NB4 (cell line): Measurements from ENCODE around the gene DYNLT2B.

ENCODE experiments used
- DNase-seq: peaks from one replicate; pipeline ENCODE4 v3.0.0; 2010; ENCODE audit warnings: low read depth
- H3K4me3 ChIP-seq: one replicate; pipeline ENCODE4 v1.5.1; 2011; ENCODE audit warnings: mild to moderate bottlenecking, low read depth, low read length, moderate library complexity
- MYC ChIP-seq: IDR thresholded peaks from 2 replicates; pipeline ENCODE4 v1.6.1; 2011; ENCODE audit warnings: low read depth, low read length
- POLR2A ChIP-seq: IDR thresholded peaks from 2 replicates; pipeline ENCODE4 v1.6.1; 2011; ENCODE audit warnings: mild to moderate bottlenecking; ENCODE audit not compliant: insufficient read length; ENCODE audit errors: extremely low read depth
- TF ChIP-seq, protein P1 (sequence below): IDR thresholded peaks from one replicate; pipeline ENCODE4 v1.5.1; 2012; ENCODE audit warnings: low read depth, low read length
- TF ChIP-seq, protein P2 (sequence below): IDR thresholded peaks from 2 replicates; pipeline ENCODE4 v1.6.1; 2011; ENCODE audit warnings: low read depth, low read length

Gene DYNLT2B

DNA sequence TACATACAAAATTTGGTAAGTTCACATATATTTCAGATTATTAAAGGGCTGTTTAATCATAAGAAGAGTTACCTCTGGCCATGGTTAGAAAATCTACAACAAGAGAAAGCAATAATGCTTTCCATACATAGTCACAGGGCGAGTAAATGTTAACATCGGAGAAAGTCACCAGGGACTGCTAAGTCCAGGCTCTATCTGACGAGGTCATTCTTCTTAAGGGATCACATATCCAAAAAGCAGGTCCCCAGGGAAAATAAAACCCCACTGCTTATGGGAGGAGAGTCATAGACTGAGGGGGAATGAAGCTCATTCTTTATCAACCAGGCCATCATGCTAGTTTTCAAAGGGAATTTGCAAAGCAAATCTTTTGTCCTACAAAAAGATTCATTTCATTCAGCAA is 33.6 kb downstream of the DYNLT2B start:
- TF ChIP-seq, protein P1, sequence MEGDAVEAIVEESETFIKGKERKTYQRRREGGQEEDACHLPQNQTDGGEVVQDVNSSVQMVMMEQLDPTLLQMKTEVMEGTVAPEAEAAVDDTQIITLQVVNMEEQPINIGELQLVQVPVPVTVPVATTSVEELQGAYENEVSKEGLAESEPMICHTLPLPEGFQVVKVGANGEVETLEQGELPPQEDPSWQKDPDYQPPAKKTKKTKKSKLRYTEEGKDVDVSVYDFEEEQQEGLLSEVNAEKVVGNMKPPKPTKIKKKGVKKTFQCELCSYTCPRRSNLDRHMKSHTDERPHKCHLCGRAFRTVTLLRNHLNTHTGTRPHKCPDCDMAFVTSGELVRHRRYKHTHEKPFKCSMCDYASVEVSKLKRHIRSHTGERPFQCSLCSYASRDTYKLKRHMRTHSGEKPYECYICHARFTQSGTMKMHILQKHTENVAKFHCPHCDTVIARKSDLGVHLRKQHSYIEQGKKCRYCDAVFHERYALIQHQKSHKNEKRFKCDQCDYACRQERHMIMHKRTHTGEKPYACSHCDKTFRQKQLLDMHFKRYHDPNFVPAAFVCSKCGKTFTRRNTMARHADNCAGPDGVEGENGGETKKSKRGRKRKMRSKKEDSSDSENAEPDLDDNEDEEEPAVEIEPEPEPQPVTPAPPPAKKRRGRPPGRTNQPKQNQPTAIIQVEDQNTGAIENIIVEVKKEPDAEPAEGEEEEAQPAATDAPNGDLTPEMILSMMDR: no peak
- TF ChIP-seq, protein P2, sequence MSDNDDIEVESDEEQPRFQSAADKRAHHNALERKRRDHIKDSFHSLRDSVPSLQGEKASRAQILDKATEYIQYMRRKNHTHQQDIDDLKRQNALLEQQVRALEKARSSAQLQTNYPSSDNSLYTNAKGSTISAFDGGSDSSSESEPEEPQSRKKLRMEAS: no peak
- TF ChIP-seq POLR2A (no peak), MYC (no peak)
- no peak for DNase-seq
- no peak overlapping the region for H3K4me3 ChIP-seq

DNA sequence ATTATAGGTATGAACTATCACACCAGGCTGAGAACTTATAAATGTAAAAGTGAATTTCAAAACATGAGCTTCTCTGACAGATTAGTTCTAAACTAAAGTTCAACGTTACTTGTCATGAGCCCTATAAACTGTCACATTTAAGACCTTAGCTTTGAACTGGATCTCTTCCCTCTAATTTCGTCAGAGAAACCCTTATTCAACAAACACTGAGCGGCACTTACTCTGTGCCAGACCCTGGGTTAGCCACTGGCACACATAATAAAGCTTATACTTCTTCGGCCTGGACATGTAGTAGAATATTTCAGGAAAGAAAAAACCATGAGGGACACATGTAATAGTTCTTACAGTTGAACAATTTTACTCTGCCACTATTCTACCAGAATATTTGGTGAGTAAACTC is 36.1 kb downstream of the DYNLT2B start:
- TF ChIP-seq, protein P1: no peak
- no peak for TF ChIP-seq POLR2A
- no peak overlapping the region for H3K4me3 ChIP-seq
- no peak for DNase-seq

DNA sequence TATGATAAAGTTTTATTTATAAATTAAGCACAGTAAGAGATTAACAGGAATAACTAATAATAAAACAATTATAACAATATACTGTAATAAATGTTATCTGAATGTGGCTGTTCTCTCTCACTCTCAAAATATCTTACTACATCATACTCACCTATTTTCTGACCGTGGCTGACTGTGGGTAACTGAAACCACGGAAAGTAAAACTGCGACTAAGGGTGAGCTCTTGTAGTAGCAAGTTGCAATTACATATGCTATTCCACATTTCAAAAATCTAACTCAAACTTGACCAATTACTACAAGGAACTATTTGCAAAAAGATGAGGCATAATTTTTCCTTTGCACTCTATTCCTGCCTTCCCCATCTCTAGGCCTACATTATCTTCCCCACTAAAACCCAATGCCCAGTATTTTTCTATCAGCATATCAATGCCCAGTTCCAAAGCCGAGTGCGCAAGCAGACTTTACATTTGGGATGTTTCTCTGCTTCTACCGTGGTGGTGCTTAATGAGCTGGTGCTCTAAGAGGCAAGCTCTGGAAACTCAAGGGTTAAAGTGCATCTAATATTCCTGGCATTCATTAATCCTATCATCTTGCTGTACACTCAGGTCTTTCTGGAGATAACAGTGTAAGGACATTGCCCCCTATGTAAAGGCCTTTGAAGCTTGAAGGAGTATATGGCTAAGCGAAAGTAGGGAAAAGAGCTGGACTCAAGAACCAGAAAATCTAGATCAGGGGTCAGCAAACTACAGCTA is 37.2 kb downstream of the DYNLT2B start:
- no peak for DNase-seq
- TF ChIP-seq, protein P1: no peak
- TF ChIP-seq POLR2A (no peak), MYC (no peak)
- TF ChIP-seq, protein P2: no peak
- H3K4me3 ChIP-seq: no peak overlapping the region

DNA sequence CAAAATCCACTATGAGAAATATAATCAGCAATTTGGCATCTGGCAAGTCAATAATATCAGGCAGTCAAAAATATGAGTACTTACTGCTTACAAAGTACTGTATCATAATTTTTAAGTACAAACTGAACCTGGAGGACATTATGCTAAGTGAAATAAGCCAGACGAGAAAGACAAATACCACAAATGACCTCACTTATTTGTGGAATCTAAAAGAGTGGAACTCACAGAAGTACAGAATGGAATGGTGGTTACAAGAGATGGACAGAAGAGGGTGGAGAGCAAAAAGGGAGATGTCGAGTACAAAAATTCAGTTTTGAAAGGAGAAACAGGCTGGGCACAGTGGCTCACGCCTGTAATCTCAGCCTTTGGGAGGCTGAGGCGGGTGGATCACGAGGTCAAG is 42.9 kb downstream of the DYNLT2B start:
- no peak overlapping the region for H3K4me3 ChIP-seq

DNA sequence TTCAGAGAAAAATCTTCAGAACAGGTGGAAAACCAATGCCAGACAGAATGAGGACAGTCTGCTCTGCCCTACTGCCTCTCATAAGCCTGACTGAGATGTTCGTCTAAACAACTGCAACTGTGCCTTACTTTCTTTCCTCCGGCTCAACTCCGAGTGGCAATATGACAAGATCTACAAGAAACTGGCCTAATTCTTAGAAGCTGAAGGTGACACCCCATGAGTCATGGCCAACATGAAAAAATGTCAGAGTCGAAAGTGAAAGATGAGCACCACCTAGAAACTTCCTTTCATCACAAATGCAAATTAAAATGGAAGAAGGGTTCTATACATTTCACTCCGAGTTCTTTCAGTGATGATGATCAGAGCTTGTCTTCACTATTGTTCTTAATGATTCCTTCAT is 43.5 kb downstream of the DYNLT2B start:
- no peak for DNase-seq
- no peak overlapping the region for H3K4me3 ChIP-seq
- TF ChIP-seq, protein P2: no peak
- TF ChIP-seq MYC (no peak), POLR2A (no peak)
- TF ChIP-seq, protein P1: no peak

More for the DNA sequence above, 42.9 kb downstream of the DYNLT2B start:
- TF ChIP-seq POLR2A (no peak), MYC (no peak)
- TF ChIP-seq, protein P1: no peak
- TF ChIP-seq, protein P2: no peak
- DNase-seq: no peak

DNA sequence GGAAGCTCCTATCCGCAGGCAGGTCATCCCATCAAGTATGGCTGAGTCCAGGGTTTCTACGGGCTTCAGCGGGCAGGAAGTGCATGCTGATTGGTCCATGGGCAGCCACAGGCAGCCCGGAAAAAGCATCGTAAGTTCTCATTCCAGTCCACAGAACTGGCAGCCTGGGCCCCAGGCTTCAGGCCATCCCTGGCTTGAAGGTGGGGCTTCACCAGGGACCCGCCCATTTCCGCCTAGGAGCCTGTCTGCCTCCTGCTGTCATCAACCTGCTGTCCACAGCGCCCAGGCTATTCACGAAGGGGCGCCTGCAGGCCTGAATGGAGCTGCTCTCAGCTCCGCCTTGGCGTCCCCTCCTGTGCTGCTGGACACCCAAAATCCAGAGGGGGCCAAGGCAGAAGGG is 44.4 kb downstream of the DYNLT2B start:
- no peak overlapping the region for H3K4me3 ChIP-seq
- TF ChIP-seq, protein P2: no peak
- TF ChIP-seq, protein P1: no peak
- TF ChIP-seq POLR2A (no peak), MYC (no peak)
- no peak for DNase-seq
